Myocyte (in vitro differentiated cells): ENCODE measurements around the gene ANKRD62. TPM values are rescaled to one million over a fixed set of nuclear protein-coding genes. Genes with fewer than 3 reads are reported as not detected.
A peak's percentile ranks its signal among the peaks of the same experiment; 100 is the strongest.

Experiments
- DNase-seq: peaks from one replicate; pipeline ENCODE4 v3.0.0-alpha.2; 2012; ENCODE audit warnings: low read depth
- polyA plus RNA-seq: library from polyadenylated mRNA; unstranded; fragments of >200 nt; gene quantifications from one replicate; pipeline ENCODE4 v1.2.1, GENCODE V29; 2012; ENCODE audit warnings: missing spikeins
- total RNA-seq: library from RNA; depleted of rRNA; stranded (reverse); fragments of >200 nt; gene quantifications from 2 replicates; pipeline ENCODE4 v1.2.3, GENCODE V29; 2014

Gene ANKRD62
- not detected in 2 replicates for total RNA-seq
- polyA plus RNA-seq: not detected

- no peak for DNase-seq
Observed at GRCh38 chr18:12093520-12094257, at the start of gene ANKRD62. Gene ANKRD62 (plus strand): TSS chr18:12093843. CDS start chr18:12094018, 175 bp downstream.

GRCh38 chr18:12044591-12044990, 49.1 kb upstream of the ANKRD62 start:
- DNase-seq: no peak

GRCh38 chr18:12046046-12046750, 47.4 kb upstream of the ANKRD62 start:
- DNase-seq: peak; percentile 32

- no peak for DNase-seq
Observed at GRCh38 chr18:12046751-12047335, 46.8 kb upstream of the ANKRD62 start.

GRCh38 chr18:12048010-12048826, 45.4 kb upstream of the ANKRD62 start:
- DNase-seq: no peak

- DNase-seq: peak; percentile 65
Observed at GRCh38 chr18:12048827-12049175, 44.8 kb upstream of the ANKRD62 start.

GRCh38 chr18:12049978-12050811, 43.4 kb upstream of the ANKRD62 start:
- no peak for DNase-seq

GRCh38 chr18:12052866-12053265, 40.8 kb upstream of the ANKRD62 start:
- peak; percentile 74 for DNase-seq

- DNase-seq: no peak
Observed at GRCh38 chr18:12053289-12053688, 40.4 kb upstream of the ANKRD62 start.

GRCh38 chr18:12056034-12056883, 37.4 kb upstream of the ANKRD62 start:
- peak; percentile 56 for DNase-seq

- DNase-seq: no peak
Observed at GRCh38 chr18:12056884-12057402, 36.7 kb upstream of the ANKRD62 start.

GRCh38 chr18:12057419-12058039, 36.1 kb upstream of the ANKRD62 start:
- DNase-seq: no peak

GRCh38 chr18:12059334-12060181, 34.1 kb upstream of the ANKRD62 start:
- no peak for DNase-seq

- DNase-seq: no peak
Observed at GRCh38 chr18:12060182-12060870, 33.3 kb upstream of the ANKRD62 start.

GRCh38 chr18:12061685-12062084, 32.0 kb upstream of the ANKRD62 start:
- no peak for DNase-seq

- DNase-seq: no peak
Observed at GRCh38 chr18:12062974-12063373, 30.7 kb upstream of the ANKRD62 start.

- no peak for DNase-seq
Observed at GRCh38 chr18:12064086-12064763, 29.4 kb upstream of the ANKRD62 start.
